ENCODE results near the gene STIM1.

STIM1 gene

DNA sequence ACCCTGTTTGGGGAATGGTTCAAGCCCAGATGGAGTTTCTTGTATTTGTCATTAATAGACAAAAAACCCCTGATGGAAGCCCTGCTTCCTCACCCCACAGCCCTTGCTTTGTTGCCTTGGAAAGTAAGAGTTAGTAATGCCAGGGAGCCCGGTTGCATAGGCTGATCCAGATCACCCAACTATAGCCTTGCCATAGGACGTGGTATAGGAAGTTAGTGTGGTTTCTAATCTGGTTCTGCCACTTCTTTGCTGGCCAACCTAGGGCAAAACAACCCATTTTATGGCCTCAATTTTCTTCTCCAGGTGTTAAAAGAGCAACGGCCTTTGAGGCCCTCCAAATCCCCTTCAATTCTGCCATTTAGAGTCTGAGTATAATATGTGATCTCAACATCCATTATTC, 97.9 kb downstream of the STIM1 start:
- no peak overlapping the region for H3K27ac Mint-ChIP-seq
- H3K4me1 Mint-ChIP-seq, result peaks cover 95% of the 10 kb centered on the region
- DNase-seq, result no peak
- no peaks in the 10 kb centered on the region for H3K27me3 Mint-ChIP-seq
- no peak for ATAC-seq
- peaks cover 0 to 3% of the 10 kb centered on the region in 2 donors for H3K9me3 Mint-ChIP-seq
- H3K4me3 Mint-ChIP-seq, result peak overlapping the region in 1 of 2 donors; percentile 8

DNA sequence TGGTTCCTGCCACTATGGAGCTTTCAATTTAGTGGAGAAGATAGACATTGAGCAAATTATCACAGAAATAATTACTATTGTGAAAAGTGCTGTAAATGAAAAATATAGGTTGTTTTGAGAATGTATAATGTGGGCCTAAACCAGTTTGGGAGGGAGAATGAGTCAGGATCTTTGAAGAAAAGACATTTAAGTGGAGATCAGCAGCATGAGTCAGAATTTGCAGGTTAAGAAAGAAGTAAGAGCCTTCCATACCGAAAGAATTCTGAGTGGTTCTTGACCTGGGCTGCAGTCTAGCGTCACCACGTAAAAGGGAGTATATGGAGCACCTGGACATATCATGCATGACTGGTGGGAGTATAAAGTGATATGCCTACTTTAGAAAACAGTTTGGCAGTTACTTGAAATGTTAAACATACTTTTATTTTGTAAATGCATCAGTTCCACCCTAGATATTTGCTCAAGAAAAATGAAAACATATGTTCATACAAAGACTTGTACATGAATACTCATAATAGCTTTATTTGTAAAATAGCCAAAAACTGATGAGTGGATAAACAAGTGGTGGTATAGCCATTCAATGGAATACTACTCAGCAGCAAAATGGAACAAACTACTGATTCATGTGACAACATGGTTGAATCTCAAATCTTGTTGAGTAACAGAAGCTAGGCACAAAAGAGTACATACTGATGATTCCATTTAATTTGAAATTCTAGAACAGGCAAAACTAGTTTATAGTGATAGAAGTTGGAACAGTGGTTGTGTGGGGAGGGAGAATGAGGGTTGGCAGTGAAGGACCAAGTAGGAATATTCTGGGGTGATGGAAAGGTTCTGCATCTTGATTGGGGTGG, 99.2 kb downstream of the STIM1 start:
- peak; percentile 44 for ATAC-seq
- peak overlapping the region; percentile 57 to 78 for H3K4me3 Mint-ChIP-seq
- H3K9me3 Mint-ChIP-seq, result peaks cover 0 to 3% of the 10 kb centered on the region in 2 donors
- DNase-seq, result no peak
- H3K27me3 Mint-ChIP-seq, result no peaks in the 10 kb centered on the region
- H3K27ac Mint-ChIP-seq, result peak overlapping the region; percentile 92 to 94
- H3K4me1 Mint-ChIP-seq, result peaks cover 95% of the 10 kb centered on the region

DNA sequence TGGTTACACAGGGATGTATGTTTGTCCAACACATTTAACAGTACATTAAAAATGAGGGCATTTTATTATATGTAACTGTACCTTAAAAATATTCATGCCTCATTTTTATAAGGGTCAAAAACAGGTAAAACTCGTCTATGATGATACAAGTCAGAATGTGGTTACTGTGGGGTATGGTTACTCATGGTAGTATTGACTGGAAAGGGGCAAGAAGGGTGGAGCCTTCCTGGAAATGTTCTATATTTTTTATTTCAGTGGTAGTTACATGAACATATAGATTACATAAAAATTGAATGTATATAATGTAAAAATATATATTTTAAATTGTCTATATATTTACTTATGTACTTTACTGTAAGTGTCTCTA, 99.8 kb downstream of the STIM1 start:
- H3K4me1 Mint-ChIP-seq, result peaks cover 95% of the 10 kb centered on the region
- H3K27ac Mint-ChIP-seq, result peak overlapping the region; percentile 87 to 98
- DNase-seq, result peak in 1 of 2 donors; percentile 42
- ATAC-seq, result peak; percentile 56
- no peaks in the 10 kb centered on the region for H3K27me3 Mint-ChIP-seq
- H3K4me3 Mint-ChIP-seq, result peak overlapping the region; percentile 57 to 78
- peaks cover 0 to 3% of the 10 kb centered on the region in 2 donors for H3K9me3 Mint-ChIP-seq

DNA sequence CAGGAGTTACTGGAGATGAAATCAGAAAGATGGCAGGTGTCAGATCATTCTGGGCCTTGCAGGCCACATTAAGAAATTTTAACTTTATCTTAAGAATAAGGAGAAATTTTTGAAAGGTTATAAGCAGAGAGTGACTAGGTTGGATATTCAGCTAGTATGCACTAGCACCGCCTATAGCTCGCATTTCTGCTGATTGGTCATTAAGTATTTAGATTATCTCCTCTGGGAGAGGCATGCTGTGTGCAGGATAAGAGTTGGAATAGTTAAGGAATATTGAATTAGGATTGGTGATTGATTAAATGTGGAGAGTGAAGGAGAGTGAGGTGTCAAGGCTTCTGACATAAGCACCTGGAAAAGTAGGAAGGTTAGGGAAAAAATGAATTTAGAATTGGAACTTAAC, 100.6 kb downstream of the STIM1 start:
- DNase-seq (no peak), ATAC-seq (no peak)
- H3K27me3 Mint-ChIP-seq, result no peaks in the 10 kb centered on the region
- peak overlapping the region; percentile 0 to 98 for H3K27ac Mint-ChIP-seq
- peaks cover 0 to 3% of the 10 kb centered on the region in 2 donors for H3K9me3 Mint-ChIP-seq
- H3K4me3 Mint-ChIP-seq, result peak overlapping the region in 1 of 2 donors; percentile 64
- peaks cover 93% of the 10 kb centered on the region for H3K4me1 Mint-ChIP-seq

DNA sequence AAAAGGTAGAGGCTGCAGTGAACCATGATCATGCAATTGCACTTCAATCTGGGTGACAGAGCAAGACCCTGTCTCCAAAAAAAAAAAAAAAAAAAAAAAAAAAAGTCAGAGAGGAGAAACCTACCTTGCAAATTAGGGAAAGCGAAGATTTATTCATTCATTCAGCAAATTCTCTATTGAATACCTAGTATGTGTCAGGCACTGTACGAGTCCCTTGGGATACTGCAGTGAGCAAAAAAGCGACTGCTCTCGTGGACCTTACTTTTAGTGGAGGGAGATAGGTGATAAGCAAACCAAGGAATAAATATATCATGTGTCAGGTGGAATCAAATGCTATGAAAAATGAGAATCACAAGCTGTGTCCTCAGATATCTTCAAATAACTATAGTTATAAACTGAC, 101.3 kb downstream of the STIM1 start:
- Mint-ChIP-seq H3K27ac (peak overlapping the region in 1 of 2 donors; percentile 98), H3K4me3 (no peak overlapping the region), H3K27me3 (no peaks in the 10 kb centered on the region), H3K4me1 (peaks cover 93% of the 10 kb centered on the region), H3K9me3 (peaks cover 0 to 3% of the 10 kb centered on the region in 2 donors)
- no peak for DNase-seq
- no peak for ATAC-seq

DNA sequence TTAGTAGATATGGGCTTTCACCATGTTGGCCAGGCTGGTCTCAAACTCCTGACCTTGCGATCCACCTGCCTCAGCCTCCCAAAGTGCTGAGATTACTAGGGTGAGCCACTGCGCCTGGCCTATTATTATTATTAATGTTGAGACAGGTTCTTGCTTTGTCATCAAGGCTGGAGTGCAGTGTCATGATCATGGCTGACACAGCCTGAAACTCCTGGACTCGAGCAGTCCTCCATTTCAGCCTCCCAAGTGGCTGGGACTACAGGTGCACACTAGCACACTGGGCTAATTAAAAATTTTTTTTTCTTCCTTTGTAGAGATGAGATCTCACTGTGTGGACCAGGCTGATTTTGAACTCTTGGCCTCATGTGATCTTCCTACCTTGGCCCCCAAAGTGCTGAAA, 102.0 kb downstream of the STIM1 start:
- DNase-seq (no peak), ATAC-seq (no peak)
- peaks cover 93% of the 10 kb centered on the region for H3K4me1 Mint-ChIP-seq
- H3K27ac Mint-ChIP-seq, result no peak overlapping the region
- peaks cover 0 to 3% of the 10 kb centered on the region in 2 donors for H3K9me3 Mint-ChIP-seq
- no peak overlapping the region for H3K4me3 Mint-ChIP-seq
- no peaks in the 10 kb centered on the region for H3K27me3 Mint-ChIP-seq

DNA sequence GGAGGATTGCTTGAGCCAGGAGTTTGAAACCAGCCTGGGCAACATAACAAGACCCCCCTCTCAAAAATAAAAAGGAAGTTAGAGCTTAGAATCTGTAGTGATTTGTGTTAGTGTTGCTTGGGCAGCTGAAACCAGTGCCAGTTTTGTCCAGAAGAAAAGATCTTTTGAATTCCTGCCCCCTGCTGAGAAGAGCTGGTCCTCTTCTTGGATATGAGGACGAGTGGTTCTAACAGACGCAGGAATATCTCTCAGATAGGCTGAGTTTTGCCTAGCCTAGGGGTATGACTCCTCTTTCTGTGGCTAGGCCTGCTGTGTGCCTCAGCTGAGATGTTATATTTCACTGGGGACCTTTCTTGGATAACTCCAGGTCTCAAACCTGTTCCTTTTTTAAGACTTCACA, 102.8 kb downstream of the STIM1 start:
- ATAC-seq (no peak), DNase-seq (no peak)
- H3K9me3 Mint-ChIP-seq, result peaks cover 0 to 3% of the 10 kb centered on the region in 2 donors
- H3K27ac Mint-ChIP-seq, result no peak overlapping the region
- no peak overlapping the region for H3K4me3 Mint-ChIP-seq
- peaks cover 93% of the 10 kb centered on the region for H3K4me1 Mint-ChIP-seq
- no peaks in the 10 kb centered on the region for H3K27me3 Mint-ChIP-seq

DNA sequence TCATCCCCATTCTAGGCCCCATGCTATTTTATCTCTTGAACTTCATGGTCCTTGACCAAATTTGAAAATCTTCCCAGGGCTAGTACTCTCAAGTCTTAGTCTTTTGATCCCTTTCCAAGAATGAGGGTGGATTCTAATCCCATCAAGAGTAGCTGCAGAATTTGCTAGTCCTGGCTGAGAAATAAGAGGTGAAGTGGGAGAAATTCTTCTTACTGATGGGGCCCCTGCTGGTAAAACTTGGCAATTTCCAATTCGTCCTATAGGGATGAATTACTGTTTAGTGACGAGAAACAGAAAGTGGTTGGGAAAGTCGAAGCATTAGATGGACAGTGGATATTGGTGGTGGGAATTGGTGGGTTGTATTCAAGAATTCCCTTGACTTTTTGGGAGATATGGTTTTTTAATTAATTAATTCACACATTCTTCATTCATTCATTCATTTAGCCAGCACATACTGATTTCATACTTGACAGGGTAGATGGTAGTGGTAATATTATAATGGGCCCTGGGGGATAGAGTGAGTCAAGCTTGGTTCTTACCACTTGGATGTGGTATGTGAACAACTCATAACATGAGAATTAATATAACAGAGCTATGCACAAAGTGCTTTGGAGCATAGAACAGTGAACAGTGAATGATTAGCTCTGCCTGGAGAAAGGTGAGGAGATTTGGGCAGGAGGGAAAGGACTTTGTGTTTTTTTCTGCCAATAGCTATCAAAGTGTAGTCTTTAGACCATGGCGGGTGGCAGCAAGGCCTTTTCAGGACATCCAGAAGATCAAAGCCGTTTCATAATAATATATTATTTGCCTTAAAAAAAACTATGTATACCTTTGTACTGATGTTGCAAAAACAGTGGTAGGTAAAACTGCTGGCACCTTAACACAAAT, 103.8 kb downstream of the STIM1 start:
- no peaks in the 10 kb centered on the region for H3K27me3 Mint-ChIP-seq
- peak overlapping the region in 1 of 2 donors; percentile 27 for H3K27ac Mint-ChIP-seq
- peak; percentile 96 for ATAC-seq
- H3K4me1 Mint-ChIP-seq, result peaks cover 93% of the 10 kb centered on the region
- no peaks in the 10 kb centered on the region for H3K9me3 Mint-ChIP-seq
- DNase-seq, result no peak
- H3K4me3 Mint-ChIP-seq, result peak overlapping the region in 1 of 2 donors; percentile 33

DNA sequence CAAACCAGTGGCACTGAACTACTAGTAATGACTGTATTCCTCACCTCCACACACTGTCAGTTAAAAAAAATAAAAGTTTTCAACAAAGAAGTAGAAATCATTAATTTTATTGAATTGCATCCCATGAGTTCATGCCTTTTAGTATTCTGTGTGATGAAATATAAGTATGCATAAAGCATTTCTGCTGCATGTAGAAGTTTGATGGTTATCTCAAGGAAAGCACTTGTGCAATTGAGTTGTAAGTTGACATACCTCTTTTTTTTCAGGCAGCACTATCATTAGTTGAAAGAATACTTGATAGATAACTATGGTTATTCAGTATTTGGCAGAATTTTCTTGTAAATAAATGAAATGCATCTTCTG, 104.4 kb downstream of the STIM1 start:
- Mint-ChIP-seq H3K4me1 (peaks cover 88% of the 10 kb centered on the region), H3K9me3 (no peaks in the 10 kb centered on the region), H3K4me3 (no peak overlapping the region), H3K27me3 (no peaks in the 10 kb centered on the region), H3K27ac (no peak overlapping the region)
- no peak for DNase-seq
- ATAC-seq, result no peak

DNA sequence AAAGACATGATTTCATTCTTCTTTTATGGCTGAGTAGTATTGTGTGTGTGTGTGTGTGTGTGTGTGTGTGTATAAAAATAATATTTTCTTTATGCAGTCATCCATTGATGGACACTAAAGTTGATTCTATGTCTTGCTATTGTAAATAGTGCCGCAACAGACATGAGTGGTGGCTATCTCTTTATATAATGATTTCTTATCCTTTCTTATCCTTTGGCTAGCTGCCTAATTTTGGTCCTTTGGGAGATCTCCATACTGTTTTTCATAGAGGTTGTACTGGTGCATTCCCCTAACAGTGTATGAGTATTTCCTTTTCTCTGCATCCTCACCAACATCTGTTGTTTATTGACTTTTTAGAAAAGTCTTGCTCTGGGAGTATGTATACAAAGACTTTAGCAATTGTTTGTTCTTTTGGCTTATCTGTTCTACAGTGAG, 107.0 kb downstream of the STIM1 start:
- H3K9me3 Mint-ChIP-seq, result no peaks in the 10 kb centered on the region
- no peak overlapping the region for H3K4me3 Mint-ChIP-seq
- H3K27ac Mint-ChIP-seq, result no peak overlapping the region
- peaks cover 91% of the 10 kb centered on the region for H3K4me1 Mint-ChIP-seq
- H3K27me3 Mint-ChIP-seq, result no peaks in the 10 kb centered on the region
- DNase-seq (no peak), ATAC-seq (no peak)

DNA sequence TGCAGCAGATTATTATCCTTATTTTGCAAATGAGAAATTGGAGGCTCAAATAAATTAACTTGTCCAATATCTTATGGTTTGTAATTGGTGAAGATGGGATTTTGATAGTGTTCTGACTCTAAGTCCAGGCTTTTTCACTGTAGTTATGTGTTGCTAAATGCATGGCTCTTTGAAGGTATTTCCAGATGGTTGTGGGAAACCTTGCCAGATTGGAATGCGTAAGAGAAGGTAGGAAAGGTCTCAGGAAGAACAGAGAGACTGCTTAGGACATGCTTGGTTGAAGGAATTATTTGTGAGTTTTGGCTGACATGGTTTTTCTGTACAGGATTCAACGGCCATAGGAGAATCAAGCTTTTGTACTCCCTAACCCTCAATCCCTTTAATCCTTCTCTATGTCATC, 108.6 kb downstream of the STIM1 start:
- Mint-ChIP-seq H3K9me3 (no peaks in the 10 kb centered on the region), H3K4me3 (no peak overlapping the region), H3K27ac (no peak overlapping the region), H3K27me3 (no peaks in the 10 kb centered on the region), H3K4me1 (peaks cover 92% of the 10 kb centered on the region)
- DNase-seq (no peak), ATAC-seq (no peak)

DNA sequence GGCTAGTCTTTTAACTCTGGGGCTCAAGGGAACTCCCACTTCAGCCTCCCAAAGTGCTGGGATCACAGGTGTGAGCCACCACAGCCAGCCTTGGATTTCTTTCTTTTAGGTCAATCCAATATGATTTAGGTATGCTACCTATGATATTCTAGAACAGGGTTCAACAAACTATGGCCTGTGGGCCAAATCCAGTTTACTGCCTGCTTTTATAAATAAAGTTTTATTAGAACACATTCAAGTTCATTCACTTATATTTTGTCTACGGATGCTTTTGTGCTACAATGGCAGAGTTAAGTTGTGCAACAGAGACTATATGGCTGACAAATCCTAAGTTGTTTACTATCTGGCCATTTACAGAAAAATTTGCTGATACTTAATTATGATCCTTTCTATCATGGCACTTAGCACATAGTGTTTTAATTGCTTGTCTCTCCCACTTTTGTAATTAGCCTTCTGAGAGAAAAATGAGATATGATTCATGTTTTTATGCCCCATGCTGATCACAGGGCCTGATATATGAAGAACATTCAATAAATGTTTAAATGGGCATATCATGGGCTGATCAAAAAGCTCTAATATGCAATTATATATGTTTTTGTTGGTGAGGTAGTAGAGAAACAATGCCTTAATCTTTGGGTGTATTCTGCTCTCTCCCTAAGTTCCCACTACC, 109.6 kb downstream of the STIM1 start:
- H3K27me3 Mint-ChIP-seq, result no peaks in the 10 kb centered on the region
- no peaks in the 10 kb centered on the region for H3K9me3 Mint-ChIP-seq
- no peak overlapping the region for H3K4me3 Mint-ChIP-seq
- ATAC-seq (no peak), DNase-seq (no peak)
- peak overlapping the region in 1 of 2 donors; percentile 5 for H3K27ac Mint-ChIP-seq
- H3K4me1 Mint-ChIP-seq, result peaks cover 92% of the 10 kb centered on the region

DNA sequence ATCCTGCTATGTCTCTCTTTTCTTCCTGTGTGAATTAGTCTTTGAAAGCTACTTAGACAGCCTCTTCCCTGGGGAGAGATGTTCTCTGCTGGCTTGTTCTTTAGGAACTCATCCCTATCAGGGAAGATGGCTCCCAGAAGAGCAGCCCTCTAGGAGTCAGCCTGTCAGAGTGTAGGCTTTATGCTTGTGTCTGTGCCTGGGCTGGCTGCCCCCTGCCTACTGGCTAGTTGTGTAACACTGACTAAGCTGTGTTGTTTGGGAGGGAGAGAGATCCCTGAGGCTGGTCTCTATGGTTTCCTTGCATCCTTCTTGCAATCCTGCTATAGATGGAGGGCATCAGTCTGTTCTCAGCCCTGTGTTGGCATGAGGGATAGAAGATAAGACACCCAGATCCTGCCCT, 112.2 kb downstream of the STIM1 start:
- ATAC-seq (no peak), DNase-seq (no peak)
- Mint-ChIP-seq H3K9me3 (no peaks in the 10 kb centered on the region), H3K4me1 (peaks cover 92% of the 10 kb centered on the region), H3K27ac (peak overlapping the region in 1 of 2 donors; percentile 59), H3K27me3 (no peaks in the 10 kb centered on the region), H3K4me3 (peak overlapping the region in 1 of 2 donors; percentile 4)

DNA sequence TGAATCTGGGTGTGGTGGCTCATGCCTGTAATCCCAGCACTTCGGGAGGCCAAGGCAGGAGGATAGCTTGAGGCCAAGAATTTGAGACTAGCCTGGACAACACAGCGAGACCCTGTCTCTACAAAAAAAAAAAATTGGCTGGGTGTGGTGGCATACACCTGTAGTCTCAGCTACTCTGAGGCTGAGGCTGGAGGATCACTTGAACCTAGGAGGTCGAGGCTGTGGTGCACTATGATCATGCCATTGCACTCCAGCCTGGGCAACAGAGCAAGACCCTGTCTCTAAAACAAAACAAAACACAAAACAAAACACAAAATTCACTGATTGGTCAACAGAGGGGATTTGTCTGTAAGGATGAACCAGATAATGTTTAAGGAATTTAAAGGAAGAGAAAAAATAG, 113.7 kb downstream of the STIM1 start:
- peak overlapping the region; percentile 99 to 100 for H3K27ac Mint-ChIP-seq

DNA sequence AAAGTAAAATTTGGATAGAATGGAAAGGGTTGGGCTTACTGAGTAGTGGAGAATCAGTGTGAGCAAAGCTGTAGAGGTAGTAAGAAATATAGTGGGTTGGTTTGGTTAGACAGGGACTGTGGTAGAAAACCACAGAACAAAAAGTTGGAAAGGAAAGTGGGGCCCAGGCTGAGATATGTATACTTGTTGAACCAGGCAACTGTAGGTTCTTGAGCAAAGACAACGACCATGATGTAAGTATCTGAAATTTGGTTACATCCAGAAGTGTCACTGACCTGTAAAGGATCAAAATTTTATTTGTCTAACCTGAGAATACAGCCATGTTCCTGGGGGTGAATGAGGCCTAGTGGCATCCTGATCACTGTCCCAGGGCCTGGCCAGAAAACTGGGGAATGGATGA, 114.1 kb downstream of the STIM1 start:
- Mint-ChIP-seq H3K4me1 (peaks cover 88% of the 10 kb centered on the region), H3K4me3 (peak overlapping the region; percentile 63 to 74), H3K9me3 (no peaks in the 10 kb centered on the region), H3K27ac (peak overlapping the region; percentile 99 to 100), H3K27me3 (no peaks in the 10 kb centered on the region)
- DNase-seq (peak; percentile 57 to 79), ATAC-seq (peak; percentile 95)

More for the DNA sequence above, 113.7 kb downstream of the STIM1 start:
- peak; percentile 2 for ATAC-seq
- Mint-ChIP-seq H3K9me3 (no peaks in the 10 kb centered on the region), H3K27me3 (no peaks in the 10 kb centered on the region), H3K4me1 (peaks cover 90% of the 10 kb centered on the region), H3K4me3 (peak overlapping the region; percentile 63 to 74)
- no peak for DNase-seq
